Right hindlimb (tissue), 1 donor: ENCODE data around the gene FOXL3.

Experiments
- DNase-seq: peaks from one replicate; pipeline ENCODE4 v3.0.0-alpha.2; 2018

FOXL3 gene

DNA sequence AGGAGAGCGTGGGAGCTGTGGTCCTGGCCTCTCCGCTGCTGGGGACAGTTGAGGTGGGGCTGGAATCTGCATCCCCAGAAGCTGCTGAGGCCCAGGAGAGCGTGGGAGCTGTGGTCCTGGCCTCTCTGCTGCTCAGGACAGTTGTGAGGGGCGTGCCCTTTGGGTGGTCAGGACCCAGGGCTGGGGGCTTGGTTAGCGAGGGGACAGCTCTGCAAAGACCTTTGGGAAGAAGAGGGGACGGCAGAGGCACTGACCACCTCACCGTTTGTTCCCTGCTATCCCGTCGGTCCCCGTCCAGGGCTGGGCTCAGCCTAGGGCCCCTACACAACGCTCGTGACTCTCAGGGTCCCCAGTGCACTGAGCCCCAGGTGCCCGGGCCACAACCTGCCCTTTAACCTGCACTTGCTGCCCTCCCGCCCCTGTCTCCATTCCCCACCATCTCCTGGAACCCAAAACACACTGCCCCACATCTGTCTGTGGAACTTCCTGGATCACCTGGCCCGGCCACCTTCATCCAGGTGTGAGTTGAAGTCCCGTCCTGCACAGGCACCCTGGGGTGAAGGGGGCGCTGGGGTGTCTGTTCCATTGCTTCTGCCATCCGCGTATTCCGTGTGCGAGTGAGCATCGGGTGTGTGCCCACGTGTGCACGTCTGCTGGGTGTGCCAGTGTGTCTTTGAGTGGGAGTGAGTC is 14.1 kb downstream of the FOXL3 start:
- peak; percentile 15 for DNase-seq

DNA sequence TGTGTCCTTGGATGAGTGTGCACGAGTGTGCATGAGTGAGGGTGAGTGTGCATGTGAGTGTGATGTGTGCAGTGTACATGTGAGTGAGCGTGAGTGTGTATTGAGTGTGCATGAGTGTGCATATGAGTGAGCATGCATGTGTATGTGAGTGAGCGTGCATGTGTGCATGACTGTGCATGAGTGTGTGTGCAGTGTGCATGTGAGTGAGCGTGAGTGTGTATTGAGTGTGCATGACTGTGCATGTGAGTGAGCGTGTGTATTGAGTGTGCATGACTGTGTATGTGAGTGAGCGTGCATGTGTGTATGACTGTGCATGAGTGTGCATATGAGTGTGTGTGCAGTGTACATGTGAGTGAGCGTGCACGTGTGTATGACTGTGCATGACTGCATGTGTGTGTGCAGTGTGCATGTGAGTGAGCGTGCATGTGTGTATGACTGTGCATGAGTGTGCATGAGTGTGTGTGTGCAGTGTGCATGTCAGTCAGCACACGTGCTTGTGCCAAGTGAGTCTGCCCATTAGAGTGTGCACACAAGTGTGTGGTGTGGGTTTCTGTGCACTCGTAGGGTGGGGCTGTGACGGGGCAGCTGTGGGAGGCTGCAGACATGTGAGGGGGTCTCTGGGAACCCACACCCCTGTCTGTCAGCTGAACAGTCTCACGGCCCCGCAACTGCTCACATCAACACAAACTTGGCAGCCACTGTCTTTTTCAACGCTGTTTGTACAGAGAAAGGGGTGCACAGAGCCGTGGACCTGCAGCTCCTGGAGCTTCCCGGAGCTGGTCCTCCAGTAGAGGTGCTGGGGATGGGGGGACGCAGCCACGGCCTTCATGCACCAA is 14.8 kb downstream of the FOXL3 start:
- peak; percentile 9 for DNase-seq

DNA sequence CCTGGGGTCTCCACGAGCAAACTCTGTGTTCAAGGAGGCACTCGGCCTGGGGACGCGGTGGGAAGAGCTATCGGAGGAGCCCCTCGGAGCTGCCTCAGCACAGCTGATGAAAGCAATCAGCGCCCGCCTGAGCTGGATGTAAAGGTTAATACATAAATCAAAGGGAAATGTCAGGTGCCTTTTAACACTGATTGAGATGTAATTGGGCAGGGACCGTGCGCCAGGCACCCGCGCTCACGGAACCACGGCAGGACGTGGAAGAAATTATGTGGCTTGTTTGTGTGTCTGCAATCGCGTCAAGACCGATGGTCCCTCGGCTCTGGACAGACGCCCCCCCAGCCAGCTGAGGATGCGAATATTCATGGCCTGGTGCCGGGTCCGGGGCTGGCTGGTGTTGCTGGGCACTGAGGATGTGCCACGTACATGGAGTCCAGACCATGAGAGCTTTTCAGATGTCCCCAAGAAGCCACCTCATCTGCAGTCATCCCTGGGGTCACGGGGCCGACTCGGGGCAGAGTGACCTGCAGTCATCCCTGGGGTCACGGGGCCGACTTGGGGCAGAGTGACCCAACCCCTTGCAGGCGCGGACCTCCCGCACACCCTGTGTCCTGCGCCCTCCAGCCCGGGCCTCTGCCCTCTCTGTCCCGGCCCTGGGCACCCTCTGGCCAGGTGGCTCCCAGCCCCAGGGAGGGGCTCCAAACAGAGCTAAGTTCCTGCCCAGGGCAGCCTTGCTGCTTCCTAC is 15.6 kb downstream of the FOXL3 start:
- peak; percentile 7 for DNase-seq

DNA sequence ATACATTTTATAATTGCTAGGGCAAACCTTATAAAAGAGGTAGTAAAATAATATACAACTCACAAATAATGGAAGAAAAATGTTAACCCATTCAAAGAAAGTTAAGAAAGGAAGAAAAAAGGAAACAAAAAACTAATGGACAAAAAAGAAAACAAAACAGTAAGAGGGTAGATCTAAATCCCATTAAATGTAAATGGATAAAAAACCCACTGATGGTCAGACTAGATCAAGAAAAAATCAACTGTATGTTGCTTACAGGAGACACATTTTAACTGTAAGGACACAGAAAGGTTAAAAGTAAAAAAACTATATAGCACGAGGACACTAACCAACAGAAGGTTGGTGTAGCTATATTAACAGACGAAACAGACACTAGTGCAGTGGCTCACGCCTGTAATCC is 18.0 kb downstream of the FOXL3 start:
- no peak for DNase-seq

DNA sequence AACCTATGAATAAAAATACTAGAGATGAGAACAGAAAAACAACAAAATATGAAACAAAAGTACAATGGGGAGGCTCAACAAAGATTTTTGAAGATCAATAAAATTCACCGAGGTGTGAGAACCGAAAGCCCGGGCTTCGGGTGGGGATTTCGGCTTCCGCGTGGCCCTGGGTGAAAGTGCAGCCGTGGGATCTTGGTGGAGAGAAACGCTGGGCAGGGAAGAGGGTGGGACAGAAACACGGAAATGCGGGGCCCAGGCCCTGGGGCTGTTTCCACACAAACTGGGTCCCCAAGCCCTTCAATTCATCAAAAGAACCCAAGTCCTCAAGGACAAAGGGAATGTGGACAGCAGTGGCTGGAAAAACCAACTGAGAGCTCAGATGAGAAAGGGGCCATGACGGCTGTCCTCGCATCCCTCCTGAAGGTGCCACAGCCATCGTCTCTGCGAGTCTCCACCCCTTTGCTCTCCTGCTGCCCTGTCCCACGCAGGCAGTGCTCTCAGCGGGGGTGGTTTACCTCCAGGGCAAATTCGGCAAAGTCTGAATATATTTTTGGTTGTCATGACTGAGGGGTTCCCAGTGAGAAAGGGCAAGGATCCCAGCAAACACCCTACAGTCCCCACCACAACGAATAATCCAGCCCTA is 19.7 kb downstream of the FOXL3 start:
- peak; percentile 2 for DNase-seq

DNA sequence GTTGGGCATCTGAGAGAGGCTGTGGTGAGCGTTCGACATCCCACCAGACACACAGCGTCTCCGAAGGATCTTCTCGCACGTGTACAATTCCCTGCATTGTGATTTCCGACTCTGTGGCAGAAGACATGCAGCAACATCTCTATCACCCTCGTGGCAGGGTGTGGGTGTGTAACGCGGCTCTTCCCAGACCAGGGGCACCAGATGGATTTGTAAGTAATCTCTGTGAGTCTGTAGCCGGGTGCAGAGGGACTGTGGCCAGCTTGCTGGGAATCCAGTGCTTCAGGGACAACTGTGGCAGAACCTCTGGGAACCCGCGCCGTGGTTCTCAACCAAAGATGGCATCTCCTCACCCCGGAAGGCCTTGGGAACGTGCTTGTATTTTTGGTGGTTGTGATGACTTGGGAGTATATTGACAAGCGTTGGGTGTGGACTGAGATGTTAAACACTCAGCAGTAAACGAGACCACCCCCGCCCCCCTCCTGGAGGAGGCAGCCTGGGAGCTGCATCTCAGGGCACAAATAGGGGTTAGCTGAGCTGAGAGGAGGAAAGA is 21.2 kb downstream of the FOXL3 start:
- DNase-seq = peak; percentile 2

DNA sequence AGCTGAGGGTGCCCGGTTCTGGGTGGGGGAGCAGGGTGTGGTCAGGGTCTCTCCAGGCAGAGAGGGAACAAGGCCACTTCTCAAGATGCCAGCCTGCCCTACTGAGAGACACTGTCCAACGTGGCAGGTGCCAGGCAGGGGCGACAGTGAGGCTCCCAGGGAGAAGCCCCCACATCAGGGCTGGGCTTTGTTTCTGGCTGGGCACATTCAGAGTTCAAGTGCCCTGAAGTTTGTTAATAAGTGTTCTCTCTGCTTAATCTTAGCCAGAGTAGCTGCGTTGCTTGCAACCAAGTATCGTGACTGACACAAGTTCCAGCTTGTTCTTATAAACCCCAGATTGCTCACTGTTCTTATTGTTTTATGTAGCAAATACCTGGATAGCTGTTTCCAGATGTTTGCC is 21.8 kb downstream of the FOXL3 start:
- DNase-seq = peak; percentile 3

DNA sequence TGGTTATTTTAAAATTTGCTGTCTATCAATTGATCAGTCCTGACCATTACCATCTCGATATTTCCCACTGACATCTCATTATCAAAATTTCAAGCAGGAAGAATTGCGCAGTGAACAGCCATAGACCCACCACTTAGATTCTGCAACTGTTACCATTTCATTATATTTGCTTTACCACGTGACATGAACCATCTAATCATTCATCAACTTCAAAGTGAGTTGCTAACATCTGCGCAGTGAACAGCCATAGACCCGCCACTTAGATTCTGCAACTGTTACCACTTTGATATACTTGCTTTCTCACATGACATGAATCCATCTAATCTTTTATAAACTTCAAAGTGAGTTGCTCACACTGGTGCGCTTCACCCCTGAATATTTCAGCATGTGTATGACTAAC is 22.5 kb downstream of the FOXL3 start:
- no peak for DNase-seq

DNA sequence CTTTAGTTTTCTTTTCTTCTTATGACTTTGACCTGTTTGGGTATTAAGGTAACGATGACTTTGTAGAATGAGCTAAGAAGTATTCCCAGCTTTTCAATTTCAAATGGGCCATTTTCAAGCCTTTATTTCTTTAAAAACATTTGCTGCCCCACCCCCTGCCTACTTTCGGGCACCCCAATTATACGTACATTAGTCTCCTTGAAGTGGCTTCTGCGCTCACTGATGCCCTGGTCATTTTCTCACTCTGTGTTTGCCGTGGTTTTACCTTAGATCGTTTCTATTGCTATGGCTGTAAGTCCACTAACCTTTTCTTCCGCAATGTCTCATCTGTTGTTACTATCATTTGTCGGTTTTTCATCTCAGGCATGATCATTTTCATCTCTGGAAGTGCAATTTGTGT is 24.9 kb downstream of the FOXL3 start:
- DNase-seq = no peak

DNA sequence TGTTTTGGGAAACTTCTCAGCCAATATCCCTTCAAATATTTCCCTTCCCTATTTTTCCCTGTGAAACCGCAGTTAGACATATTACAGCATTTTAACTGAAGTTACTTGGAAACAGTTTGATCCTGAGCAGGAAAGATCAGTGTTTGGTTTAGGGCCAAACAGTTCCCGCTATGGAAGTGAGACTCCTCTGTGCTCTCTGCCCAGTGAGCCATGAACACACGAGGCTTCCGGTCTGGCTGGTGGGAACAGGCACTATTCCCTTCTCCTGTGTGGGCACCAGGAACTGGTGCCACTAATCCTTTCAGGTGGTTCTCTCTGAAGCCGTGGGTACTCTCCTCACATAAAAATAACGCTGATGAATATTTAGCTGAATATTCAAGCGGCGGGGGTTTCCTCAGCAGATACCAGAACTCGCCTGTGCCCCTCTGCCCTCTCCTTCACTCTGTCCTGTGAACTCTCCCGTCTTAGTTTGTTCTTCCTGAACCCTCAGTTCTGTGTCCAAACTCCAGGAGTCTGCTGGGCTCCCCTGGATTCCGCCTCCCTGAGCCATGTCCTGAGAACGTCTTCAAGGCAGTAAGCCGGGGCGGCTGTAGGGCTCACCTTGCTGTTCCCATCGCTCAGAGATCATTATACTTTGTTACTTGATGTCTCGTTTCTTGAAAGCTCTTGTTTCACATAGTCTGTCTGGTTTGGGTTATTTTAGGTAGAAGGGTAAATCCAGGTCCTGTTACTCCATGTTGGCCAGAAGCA is 25.7 kb downstream of the FOXL3 start:
- no peak for DNase-seq

DNA sequence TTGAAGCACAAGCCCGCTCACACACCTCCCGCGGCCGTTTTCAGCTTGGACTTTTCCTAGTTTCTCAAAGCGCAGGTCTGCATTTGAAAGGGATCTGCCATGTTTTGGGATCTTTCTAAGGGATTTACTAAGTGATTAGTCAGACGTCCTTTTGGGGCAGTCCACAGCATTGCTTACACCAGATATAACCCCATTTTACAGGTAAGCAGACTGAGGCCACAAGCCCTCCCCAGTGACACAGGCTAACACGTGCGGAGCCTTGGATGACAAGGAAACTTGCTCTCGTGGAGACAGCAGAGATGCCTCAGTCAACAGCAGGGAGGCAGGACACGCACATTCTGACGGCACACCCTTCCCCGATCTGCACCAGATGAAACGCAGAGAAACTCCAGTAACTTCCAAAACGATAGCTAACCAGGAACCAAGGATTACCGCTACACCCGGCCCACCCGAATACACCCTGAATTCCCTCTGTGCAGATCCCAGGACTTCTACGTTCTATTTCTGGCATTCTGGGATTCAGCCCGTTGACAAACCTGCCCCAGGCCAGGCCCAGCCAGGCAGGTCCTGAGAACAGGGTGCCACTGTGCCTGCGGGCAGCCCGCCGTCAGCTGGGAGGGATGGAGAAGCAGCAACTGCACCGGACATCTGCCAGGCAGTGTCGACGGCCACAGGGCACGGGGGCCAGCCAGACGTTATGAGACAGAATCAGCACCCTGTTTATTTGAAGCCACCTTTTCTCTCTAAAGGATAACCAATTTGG is 27.9 kb downstream of the FOXL3 start:
- DNase-seq = no peak

DNA sequence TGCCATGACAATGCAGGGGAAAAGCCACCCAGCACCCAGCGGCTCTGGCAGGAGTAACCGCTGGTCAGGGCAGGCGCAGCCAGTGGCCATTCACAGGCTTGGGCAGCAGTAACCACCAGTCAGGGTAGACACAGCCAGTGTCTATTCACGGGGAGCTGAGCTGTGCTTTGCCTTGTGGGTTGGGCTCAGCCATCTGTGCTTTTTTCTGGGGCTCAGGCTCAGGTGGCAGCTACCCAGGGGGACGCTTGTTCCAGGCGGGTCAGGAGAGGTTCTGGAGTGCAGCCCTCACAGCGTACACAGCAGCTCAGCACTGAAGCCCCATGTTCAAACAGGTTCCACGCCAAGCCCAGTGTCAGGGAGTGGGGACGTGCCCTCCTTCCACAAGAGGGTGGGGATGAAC is 28.5 kb downstream of the FOXL3 start:
- DNase-seq = no peak

DNA sequence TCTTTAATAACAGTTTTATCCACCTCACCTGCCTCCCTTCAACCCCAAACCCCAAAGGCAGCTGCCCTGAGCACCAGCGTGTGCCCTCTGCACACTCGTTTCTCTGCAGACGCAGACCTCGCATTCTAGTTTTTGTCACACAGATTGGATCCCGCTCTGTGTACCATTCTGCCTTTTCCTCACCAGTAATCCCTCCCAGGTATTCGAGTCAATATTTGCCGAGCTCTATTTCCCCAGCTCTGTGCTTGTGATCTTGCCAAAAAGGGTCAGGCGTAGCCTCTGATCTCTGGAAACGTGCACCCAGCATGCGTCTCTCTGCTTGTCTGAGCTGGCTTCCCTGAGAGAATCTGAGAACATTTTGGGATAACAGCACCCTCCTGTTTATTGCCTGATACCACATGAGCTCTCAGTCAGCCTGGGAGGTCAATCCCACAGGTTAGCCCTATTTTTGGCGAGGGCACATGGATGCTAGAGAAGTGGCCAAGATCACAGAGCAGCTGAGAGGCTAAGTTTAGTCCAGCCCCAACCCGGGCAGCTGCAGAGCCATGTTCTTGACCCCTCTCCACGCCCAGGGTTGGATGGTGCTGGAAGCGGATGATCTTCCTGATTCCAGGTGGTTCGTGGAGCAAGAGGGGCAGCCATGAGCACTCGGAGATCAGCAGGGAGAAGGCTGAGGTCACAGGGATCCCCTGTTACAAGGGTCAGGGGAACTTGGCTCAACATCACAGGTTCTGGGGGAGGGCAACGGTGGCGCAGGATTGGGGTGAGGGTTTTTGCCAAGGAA is 29.1 kb downstream of the FOXL3 start:
- DNase-seq = no peak

DNA sequence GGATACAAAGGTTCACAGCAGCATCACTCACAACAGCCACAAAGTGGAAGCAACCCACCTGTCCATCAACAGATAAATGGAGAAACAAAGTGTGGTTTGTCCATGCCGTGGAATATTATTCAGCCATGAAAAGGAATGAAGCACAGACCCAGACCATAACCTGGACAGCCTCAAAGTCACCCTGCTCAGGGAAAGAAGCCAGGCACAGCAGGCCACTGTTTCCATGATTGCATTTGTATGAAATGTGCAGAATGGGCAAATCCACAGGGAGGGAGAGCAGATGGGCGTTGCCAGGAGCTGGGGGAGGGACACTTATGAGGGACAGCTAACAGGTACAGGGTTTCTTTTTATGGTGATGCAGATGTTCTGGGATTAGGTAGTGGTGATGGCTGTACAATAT is 30.3 kb downstream of the FOXL3 start:
- no peak for DNase-seq

DNA sequence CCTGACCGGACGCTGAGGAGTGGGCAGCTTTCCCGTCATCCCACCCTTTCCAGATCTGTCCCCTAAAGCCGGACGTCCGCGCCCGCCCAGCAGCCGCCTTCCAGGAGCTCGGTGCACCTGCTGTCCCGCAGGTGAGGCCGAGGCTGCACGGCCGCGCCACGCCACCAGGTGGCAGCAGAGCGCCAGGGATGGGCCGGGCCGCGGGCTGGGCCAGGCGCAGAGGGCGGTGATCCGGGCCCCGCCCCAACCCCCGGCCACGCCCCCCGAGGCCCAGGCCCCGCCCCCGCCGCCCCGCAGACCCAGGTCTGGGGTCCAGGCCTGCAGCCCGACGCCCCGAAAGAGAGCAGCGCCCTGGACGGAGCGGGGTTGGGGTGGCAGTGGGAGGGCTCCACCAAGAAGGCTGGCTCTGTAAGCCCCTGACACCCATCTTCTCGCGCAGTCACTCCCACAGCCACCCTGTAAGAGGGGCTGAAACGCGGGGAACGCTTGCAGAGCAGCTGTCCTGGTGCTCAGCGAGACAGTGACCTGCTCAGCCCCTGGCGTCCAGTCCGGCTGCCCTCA is 32.2 kb downstream of the FOXL3 start:
- peak; percentile 70 for DNase-seq

DNA sequence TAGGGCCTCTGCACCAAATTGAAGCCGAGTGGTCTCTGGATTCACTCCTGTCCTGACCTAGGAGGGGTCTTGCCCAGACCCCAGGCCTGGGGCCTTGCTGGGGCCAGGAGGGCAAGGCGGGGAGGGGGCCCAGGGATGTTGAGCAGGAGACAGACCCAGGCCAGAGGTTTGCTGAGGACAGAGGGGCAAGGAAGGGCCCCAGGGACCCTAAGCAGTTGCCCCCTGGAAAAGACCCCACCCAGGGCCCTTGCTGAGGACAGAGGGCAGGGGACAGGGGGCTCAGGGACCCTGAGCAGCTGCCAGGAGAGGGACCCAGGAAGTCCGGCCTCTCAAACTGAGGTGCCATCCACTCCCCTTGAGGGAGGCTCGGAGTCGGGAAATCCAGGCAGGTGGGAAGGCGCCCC is 32.7 kb downstream of the FOXL3 start:
- DNase-seq = no peak

DNA sequence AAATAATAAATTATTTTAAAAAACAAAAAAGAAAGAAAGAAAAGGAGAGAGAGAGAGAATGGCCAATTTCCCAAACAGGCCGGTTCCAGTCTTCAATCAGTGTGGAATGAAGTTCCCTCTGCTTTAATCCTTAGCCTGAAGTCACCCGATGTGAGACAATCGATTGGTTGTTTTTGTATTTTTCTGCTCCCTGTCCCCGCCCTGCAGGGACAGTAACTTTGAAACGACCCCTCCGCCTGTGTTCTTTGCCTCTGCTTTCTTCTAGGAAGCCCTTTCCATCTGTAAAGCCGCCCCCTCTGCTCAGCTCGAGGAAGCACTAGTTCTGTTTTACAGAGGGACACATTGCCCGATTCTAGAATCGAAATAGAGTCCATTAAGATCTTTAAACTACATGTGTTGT is 33.4 kb downstream of the FOXL3 start:
- no peak for DNase-seq

DNA sequence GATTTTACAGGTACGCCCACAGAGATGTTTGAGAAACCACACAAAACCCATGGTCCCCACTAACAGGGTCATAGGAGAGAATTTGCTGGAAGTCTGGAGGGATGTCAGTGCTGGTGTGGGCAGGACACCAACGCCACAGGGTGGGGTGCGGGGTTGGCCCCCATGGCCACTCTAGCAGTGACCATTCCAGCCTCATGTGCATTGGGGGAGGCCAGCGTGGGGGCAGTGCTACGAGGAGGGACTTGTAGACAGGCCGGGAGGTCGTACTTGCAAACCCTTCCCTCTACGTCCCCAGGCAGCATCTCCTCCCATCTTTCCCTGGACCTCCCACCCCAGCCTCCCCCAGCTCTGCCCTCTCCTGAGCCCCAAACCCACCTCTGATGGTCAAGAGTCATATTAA is 34.0 kb downstream of the FOXL3 start:
- DNase-seq = no peak

DNA sequence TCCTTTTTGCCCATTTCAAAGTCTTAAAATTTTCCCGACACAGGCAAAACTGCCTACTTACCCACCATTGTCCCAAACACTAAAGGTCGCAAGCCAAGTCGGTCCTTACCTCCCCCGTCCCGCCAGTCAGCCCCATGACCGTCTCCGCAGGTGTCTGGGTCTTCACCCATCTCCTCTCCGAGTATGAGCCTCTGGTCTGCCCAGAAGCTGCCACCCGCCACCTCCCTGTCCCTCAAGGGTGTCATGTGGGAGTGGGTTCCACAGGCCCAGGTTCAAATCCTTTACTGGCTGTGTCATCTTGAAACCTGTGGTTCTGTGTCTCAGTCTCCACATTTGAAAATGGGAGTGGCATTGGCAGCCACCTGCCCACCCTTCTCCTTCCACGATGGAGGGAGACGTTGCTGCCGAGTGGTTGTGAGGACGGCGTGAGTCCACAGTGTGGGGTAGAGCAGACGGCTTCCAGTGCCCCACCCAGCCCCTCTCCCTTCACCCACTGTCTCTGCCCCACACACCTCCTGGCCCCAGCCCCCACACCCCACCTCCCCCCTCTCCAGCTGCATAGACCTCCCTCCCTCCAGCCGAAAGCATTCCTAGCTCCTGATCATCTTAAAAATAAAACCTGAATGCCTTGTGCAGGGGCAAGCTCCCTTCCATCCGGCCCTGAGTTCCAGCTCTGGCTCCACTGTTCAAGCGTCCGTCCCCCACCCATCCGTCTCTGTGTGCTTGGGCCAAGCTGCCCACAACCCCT is 35.3 kb downstream of the FOXL3 start:
- DNase-seq = no peak

DNA sequence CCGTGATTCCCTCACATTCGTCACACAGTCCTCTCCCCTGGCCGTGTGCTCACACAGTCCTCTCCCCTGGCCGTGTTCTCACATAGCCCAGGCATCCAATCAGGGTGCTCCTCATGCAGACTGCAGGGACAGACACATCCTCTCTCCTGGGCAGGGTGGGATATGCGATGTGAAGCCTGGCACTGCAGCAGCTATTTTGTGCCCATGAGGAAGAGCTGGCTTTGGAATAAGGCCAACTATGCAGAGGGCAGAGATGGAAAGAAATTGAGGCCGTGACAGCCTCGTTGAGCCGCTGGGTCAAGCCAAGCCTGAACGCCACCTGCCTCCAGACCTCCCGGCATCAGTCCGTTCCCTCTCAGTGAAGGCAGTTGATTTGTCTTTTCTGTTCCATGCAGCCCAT is 35.8 kb downstream of the FOXL3 start:
- DNase-seq = no peak
